ENCODE data around the gene OR13J1. TPM values are rescaled to one million over a fixed set of nuclear protein-coding genes. Genes with fewer than 3 reads are reported as not detected.
"Not testable (repeated sequence)": the region's sequence is repeated elsewhere in the genome, so short reads cannot be mapped to it uniquely, and the experiment has no call there.

The OR13J1 gene, protein sequence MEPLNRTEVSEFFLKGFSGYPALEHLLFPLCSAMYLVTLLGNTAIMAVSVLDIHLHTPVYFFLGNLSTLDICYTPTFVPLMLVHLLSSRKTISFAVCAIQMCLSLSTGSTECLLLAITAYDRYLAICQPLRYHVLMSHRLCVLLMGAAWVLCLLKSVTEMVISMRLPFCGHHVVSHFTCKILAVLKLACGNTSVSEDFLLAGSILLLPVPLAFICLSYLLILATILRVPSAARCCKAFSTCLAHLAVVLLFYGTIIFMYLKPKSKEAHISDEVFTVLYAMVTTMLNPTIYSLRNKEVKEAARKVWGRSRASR
- not detected in 2 replicates for total RNA-seq (2014; rRNA removed; shearing (Covaris generic))

DNA sequence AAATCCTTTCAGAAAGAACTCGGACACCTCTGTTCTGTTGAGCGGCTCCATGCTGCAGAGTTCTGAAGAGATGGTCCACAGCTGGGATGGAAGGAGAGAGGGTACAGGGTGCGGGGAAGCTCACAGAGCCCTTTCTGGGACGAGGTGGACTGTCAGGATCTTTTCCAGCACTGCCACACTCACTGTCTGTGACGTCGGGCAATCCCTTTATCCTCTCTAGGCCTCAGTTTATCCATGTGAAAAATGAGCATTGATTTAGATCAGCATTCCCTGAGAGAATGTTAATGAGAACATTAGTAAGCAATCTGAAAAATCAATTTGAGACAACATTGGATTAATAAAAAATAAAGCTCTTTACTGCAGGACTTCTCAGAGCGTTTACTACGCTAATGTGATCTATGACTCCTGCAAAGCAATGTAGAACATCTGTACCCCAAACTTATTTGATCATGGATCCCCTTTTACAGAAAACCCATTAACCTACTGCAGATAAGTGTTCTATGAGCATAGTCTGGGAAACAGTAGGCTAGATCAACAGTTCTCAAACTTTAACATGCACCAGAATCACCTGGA is at the start of gene OR13J1:
Gene OR13J1 (minus strand): TSS at position 51 of the 573 bp plus-strand sequence. CDS start 0 bp downstream, at position 51.
- DNase-seq (ENCODE audit: low spot score), result no peak

DNA sequence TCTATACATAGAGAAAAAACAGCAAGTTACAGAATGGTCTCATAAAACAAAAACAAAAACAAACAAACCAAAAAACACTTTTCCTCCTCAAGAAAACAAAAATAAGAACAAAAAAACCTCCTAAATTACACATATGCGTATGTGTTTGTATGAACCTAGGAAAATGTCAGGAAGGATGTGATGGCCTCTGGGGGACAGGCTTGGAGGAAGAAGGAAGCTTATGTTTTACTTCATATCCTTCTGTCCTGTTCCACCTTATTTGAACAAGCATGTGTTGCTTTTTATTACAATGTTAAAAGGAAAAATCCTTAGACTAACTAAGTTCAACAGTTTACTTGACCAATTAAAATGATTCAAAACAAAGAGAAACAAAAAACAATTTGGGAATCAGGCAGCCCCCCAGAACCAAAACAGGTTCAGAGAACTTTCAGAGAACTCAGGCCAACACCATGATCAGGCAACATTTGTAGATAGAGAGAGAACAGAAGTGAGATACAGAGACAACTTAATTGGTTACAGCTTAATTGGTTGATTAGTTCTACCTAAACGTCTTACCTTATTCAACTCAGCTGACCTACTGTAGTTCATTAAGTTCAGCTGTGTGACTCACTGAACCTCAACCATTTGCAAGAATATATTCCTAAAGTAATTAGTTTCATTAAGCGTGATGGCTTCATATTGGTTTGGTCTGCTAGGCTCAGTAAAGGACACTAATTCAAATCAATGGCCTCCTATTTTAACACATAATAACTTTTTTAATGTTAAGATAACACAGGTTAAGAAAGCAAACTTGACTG is 49.2 kb upstream of the OR13J1 start:
- DNase-seq (ENCODE audit: low spot score), result no peak

DNA sequence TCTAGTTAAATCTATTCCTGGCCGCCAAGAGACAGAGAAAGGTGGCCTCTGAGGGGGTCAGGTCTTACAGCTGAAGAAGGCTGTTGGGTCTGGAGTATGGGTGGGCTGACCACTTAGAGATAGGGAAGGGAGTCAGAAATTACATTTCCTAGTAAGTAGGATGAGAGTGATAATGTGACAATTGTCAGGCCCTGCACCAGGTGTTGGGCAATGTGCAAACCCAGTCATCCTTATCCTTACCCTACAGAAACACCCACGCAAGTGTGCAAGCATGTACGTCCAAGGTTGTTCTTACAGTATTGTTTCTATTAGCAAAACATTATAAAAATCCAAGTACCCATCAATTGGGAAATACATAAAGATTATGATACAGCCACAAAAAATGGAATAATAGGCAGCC is 48.6 kb upstream of the OR13J1 start:
- DNase-seq (ENCODE audit: low spot score), result no peak

DNA sequence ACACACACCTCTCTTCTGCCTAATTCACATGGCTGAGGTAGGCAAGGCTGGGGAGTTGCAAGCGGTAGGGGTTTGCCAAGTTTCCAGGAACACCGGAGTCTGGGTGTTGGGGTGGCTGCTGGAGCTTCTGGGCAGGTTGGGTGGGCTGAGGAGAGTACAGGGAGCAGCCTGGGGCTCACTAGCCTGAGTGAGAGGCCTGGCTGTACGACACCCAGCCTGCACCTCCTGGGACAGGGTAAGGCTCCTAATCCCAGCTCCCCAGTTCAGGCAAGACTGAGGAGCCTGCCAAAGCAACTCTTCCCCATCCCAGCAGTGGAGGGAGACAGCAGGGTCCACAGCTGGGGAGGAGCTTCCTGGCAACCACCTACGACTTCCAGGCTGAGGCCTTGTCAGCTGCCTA is 47.1 kb upstream of the OR13J1 start:
- DNase-seq (ENCODE audit: low spot score), result no peak

DNA sequence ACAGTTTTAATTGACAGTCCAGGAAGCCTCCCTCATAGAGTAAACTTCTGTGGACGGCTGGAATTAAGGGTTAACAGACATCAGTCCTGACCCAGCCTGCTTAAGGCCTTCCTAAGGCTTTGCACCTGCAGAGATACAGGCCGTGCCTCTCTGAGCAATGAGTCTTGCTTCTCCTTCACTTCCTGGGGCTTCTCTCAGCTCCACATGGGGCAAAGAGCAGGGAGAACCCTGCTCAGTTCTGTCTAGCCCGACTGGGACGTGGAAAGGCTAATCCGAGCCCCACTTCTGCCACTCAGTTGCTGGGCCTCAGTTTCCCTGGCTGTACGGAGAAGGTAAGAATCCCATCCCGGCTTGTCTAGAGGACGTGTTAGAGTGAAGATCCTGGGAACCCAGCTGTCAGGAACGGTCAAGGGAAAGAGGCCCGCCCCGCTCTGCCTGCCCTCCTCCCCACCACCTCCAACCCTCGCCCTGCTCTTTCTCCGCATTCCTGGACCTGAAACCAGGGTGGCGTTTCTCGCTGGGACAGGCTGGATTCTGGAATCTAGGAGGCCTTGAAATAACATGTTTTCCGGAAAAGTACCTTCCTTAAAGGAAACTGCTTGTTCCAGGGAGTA is 45.6 kb upstream of the OR13J1 start:
- no peak for DNase-seq (ENCODE audit: low spot score)

DNA sequence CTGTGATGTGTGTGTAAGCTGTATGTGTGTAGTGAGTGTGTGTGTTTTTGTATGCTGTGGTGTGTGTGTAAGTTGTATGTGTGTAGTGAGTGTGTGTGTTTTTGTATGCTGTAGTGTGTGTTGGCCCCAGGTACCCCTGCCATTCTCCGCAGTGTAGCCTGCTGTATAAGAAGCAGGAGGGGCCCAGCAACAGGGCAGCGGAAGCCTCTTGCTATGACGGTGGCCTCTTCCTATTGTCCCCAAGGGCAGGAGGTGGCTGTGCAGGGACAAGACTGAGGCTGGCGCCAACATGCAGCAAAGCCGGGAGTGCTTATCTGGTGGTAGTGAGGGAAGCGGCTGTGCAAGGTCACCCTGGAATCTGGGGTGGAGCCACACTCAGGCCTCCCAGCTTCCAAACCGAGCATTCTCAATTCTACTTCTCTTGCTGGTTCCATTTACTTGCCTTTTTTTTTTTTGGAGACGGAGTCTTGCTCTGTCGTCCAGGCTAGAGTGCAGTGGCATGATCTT is 44.2 kb upstream of the OR13J1 start:
- DNase-seq (ENCODE audit: low spot score), result peak; percentile 62

DNA sequence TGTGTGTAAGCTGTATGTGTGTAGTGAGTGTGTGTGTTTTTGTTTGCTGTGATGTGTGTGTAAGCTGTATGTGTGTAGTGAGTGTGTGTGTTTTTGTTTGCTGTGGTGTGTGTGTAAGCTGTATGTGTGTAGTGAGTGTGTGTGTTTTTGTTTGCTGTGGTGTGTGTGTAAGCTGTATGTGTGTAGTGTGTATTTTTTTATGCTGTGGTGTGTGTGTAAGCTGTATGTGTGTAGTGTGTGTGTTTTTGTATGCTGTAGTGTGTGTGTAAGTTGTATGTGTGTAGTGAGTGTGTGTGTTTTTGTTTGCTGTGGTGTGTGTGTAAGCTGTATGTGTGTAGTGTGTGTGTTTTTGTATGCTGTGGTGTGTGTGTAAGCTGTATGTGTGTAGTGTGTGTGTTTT is 43.2 kb upstream of the OR13J1 start:
- not testable (repeated sequence) for DNase-seq (ENCODE audit: low spot score)

DNA sequence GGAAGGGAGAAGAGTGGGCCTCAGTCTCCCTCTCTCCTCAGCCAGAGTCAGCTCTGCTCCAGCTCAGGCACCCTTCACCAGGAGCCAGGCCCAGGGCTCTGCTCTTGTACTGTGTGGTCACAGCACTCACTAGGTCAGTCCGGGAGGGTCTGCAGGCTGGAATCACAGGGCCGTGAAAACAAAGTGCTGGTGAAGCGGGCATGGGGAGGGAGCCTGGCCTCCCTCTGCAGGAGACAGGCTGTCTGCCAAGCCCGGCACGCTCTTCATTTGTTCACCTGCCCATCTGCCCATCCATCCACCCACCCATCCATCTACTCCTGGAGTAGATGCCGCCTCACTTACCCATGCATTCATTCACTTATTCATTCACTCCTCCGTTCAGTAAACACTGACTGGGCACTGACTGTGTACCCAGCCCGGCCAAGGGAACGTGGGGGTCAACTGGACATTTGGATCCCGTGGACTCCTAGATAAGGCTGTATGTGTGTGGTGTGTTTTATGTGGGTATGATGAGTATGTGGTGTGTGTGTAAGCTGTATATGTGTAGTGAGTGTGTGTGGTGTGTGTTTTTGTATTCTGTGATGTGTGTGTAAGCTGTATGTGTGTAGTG is 42.7 kb upstream of the OR13J1 start:
- no peak for DNase-seq (ENCODE audit: low spot score)

DNA sequence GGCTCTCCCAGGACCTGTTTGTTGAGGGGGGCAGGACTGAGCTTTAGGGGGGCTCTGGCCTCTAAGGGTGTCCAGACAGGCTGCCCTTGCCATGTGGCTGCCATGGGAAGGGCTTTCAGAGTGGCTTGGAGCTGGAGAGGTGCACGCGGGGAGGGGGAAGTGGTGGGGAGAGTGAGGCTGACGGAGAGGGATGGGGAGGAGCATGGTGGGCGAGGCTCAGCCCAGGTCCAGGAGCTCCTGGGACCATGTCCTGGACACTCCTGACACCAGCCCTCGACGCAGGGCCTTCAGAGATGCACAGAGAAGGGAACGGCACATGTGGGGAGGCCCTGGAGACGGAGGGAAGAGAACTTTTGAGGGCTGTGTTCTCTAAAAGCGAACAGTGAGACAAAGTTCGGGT is 41.5 kb upstream of the OR13J1 start:
- no peak for DNase-seq (ENCODE audit: low spot score)

DNA sequence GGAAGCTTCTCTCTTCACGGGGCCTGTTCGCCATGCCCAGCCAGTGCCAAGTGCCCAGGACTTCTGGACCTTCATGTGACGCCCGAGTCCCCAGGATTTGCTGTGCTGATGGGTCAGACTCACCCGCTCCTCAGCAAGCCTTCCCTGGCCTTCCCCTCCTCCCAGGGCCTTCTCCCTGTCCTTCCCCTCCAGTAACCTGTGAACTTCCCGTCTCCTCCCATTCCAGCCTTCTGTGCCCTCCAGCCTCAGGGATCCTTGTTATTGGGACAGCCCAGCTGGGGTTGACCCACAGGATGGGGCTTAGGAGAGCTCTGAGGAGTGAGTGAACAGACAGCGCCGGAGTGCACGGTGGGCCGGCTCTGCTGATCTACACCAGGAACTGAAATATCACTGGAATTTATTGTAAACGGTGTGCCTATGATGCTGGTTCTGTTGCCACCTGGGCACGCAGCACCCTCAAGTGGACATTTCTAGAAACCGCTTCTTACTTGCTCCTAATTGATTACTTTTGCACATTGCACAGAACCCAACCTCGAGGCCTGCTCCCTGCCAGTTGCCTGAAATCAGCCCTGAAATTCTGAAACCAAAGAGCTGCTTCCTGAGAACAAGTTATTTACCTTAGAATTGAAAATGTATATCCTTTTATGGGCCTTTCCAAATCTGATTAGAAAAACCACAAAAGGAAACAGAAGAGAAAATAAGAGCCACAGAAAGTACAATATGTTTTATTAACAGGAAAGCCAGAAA is 40.6 kb upstream of the OR13J1 start:
- peak; percentile 85 for DNase-seq (ENCODE audit: low spot score)

DNA sequence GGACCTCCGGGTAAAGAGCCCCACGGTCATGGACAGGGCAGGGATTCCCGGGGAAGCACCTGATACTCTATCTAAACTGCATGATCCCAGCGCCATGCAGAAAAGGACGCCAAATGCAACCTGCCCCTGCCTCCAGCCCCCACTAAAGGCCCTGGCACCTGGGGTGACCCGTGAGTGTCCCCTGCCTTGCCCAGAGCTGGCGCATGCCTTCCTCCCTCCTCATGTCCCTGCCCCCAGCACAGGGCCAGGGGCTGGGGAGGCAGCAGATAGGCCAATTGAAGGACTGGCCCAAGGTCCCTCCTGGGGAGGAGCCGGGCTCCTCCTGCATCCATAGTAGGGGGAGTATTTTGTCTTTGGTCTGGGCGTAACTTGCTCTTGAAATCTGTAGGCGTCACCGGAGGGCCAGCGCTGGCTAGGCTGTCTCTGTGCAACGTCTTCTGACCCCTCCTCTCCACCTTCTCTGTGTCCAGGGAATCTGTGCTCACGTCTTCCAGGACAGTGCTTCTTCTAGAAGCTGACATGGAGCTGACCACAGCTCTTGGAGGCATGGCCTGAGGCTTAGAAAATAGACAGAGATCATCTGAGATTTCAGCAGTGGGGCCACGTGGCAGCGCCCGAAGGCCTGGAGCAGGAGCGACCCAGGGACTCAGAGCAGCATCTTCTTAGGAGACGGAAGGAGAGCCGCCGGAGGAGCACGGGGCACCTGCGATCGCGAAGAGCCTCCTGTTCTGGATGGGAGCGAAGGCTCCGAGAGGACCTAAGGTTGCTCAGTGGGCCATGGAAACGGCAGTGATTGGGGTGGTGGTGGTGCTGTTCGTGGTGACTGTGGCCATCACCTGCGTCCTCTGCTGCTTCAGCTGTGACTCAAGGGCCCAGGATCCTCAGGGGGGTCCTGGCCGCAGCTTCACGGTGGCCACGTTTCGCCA is 39.7 kb upstream of the OR13J1 start:
- DNase-seq (ENCODE audit: low spot score), result no peak

DNA sequence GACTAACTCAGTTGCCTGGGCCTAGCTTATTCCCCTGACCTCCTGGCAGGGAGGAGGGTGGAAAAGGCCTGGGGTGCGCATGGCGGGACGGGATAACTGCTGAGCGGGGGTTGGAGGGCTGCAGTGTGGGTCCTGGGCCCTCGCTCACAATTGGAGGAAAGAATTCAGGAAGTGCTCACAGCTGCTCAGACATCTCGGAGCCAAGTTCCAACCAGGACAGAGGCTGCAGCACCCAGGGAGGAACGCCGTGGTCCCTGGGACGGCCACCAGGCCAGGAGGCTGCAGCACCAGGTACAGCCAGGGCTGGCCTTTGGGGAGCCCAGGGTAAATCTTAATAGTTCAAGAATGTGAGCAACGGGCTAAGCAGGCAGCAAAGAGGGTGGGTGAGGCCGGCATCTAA is 39.1 kb upstream of the OR13J1 start, which contains the start of gene SPAAR:
Gene SPAAR (plus strand): TSS at position 217 of the 400 bp plus-strand sequence. CDS start 974 bp downstream, outside the sequence.
- no peak for DNase-seq (ENCODE audit: low spot score)

DNA sequence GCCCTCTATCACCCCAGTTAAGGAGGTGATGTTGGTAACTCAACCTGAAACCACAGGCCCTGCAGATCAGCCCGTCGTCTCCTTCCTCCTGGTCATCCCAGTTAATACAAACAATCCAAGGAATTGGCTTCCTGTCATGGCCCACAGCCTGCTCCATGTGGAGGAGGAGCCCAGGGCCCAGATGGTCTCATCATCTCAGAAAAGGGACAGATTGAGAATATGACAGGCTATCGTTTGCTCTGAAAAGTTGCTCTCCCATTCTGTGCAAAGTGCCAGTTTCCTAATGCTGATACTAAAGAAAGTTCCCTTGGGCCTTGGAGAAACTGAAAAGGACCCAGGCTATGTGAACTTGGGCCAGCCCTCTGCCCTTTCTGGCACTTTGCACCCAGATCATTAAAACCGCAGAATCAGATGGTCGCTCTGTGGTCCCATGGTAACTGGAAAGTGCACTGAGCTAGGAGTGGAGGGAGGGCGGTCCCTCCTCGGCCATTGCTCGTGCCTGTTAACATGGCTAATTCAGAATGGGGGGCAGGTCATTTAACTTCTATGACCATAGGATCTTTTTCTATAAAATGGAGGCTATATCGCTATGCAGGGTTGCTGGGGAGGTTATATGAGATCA is 38.4 kb upstream of the OR13J1 start:
- DNase-seq (ENCODE audit: low spot score), result peak; percentile 80

DNA sequence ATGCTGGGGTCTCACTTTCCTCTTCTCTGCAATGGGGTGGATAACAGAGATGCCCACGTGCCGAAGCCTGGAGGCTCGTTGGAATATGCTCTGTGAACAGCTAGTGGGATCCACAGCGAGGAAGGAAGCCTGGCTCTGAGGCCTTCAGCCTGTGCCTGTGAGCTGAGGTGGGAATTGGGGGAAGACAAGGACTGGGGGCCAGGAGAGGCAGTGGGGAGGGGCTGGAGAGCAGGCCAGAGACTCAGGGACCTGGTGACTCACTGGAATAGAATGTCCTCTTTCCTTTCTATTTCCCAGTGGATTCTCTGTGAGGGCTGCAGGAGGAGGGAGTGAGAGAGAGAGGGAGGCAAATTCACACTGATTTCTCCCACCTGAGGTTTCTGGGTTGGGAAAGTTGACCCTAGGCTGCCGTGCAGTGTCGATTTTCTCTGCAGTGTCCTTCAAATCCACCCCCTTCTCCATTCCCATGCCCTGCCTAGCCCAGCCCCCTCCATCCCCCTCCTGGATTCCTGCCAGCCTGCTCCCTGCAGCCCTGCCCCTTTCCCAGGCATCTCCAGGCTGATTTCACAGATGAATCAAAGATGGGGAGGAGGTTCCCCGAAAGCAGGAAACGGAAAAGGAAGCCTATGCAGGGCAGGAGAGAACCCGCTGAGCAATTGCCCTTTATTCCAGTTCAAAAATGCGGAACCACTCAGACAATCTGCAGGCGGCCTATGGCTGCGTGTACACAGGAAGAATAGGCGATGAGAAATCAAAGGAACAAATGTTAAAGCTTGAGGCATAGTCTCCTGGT is 37.7 kb upstream of the OR13J1 start:
- peak; percentile 94 for DNase-seq (ENCODE audit: low spot score)

DNA sequence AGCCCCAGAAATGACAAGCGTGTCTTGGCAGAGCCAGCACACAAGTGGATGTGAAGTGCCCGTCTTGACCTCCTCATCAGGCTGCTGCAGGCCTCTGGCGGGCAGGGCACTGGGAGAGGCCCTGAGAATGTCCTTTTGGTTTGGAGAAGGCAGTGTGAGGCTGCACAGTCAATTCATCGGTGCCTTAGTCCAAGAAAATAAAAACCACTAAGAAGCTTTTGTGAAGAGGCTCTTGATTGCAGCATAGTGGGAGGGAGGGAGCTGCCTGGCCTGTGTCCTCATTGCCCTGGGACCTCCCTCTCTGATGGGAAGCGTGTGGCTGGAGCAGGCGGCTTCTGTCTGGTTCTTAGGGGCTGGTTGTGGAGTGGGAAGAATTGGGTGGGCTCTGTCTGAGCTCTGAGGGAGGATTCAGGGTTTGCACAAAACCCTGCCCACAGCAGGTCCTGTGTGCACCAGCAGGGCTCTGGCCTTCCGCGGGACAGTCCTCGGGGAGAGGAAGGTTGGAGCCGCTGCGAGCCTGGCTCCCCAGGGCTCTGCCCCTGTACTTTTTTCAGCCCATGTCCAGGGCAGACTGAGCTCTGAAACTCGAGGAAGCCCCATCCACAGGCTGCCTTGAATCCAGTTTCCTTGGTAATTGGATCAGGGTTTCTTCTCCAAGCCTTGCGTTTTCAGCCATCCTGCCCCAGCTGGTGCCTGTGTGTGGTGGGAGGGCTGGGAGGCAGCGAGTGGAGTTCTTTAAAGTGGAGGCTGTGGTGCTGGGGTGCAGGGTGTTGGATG is 36.9 kb upstream of the OR13J1 start:
- peak; percentile 86 for DNase-seq (ENCODE audit: low spot score)

DNA sequence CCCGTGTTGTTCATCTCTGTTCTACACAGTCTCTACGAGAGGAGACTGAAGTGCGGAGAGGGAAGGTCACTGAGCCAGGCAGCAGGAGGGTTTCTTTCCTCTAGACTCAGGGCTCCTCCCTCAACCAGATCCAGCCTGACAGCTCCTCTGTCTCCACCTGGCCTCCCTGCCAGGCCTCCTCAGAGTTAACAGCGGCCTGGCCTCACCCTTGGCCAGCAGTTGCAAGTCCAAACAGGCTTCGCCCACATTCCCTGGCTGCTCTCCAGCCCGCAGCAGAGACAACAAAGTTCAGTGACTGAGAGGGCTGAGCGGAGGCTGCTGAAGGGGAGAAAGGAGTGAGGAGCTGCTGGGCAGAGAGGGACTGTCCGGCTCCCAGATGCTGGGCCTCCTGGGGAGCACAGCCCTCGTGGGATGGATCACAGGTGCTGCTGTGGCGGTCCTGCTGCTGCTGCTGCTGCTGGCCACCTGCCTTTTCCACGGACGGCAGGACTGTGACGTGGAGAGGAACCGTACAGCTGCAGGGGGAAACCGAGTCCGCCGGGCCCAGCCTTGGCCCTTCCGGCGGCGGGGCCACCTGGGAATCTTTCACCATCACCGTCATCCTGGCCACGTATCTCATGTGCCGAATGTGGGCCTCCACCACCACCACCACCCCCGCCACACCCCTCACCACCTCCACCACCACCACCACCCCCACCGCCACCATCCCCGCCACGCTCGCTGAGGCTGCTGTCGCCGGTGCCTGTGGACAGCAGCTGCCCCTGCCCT is 35.9 kb upstream of the OR13J1 start, which contains the start of gene HRCT1:
Gene HRCT1 (plus strand): TSS at position 291 of the 768 bp plus-strand sequence. CDS start 86 bp downstream, at position 377.
- peak; percentile 98 for DNase-seq (ENCODE audit: low spot score)
